GM12864 (cell line): Measurements from ENCODE around the gene RNF182.

Experiments
- DNase-seq: peaks from one replicate; pipeline ENCODE4 v3.0.0-alpha.2; 2011; ENCODE audit warnings: low read depth
- H3K4me3 ChIP-seq: 2 replicates; pipeline ENCODE4 v1.5.1; 2011; ENCODE audit warnings: mild to moderate bottlenecking, low read depth, low read length, control low read depth
- TF ChIP-seq, protein P1 (sequence below): IDR thresholded peaks from 2 replicates; pipeline ENCODE4 v1.5.1; 2011; ENCODE audit warnings: low read depth, mild to moderate bottlenecking, moderate library complexity, low read length, control low read depth, inconsistent platforms; ENCODE audit errors: missing control alignments

The RNF182 gene

GRCh38 chr6:13941902-13942301 lies 17.1 kb downstream of the RNF182 start:
- TF ChIP-seq, protein P1, sequence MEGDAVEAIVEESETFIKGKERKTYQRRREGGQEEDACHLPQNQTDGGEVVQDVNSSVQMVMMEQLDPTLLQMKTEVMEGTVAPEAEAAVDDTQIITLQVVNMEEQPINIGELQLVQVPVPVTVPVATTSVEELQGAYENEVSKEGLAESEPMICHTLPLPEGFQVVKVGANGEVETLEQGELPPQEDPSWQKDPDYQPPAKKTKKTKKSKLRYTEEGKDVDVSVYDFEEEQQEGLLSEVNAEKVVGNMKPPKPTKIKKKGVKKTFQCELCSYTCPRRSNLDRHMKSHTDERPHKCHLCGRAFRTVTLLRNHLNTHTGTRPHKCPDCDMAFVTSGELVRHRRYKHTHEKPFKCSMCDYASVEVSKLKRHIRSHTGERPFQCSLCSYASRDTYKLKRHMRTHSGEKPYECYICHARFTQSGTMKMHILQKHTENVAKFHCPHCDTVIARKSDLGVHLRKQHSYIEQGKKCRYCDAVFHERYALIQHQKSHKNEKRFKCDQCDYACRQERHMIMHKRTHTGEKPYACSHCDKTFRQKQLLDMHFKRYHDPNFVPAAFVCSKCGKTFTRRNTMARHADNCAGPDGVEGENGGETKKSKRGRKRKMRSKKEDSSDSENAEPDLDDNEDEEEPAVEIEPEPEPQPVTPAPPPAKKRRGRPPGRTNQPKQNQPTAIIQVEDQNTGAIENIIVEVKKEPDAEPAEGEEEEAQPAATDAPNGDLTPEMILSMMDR: no peak

GRCh38 chr6:13943943-13944342 lies 19.2 kb downstream of the RNF182 start:
- no peak for DNase-seq
- H3K4me3 ChIP-seq: no peak overlapping the region
- TF ChIP-seq, protein P1: no peak

More at GRCh38 chr6:13941902-13942301, 17.1 kb downstream of the RNF182 start:
- H3K4me3 ChIP-seq: no peak overlapping the region
- no peak for DNase-seq

DNA sequence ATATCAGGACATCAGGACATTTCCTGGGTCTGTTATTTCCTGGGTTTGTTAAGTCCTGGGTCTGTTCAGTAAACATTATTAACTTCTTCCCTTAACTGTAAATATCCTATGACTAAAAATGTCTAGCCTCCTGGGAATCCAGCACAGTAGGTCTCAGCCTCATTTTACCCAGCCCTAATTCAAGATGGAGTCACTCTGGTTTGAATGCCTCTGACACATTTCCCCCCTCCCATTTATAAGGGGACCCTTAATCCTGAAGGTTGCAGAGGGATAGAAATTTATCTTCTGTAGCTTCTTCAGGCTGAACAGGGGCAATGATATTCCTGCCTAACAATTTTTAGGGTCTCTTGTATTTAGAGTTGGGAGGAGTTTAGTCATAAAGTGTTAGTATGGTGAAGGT lies 21.8 kb downstream of the RNF182 start:
- no peak overlapping the region for H3K4me3 ChIP-seq
- TF ChIP-seq, protein P1: no peak
- DNase-seq: no peak

- TF ChIP-seq, protein P1: no peak
- no peak for DNase-seq
- H3K4me3 ChIP-seq: no peak overlapping the region
Measured at GRCh38 chr6:13947611-13948178, 22.9 kb downstream of the RNF182 start.

- no peak for DNase-seq
- no peak overlapping the region for H3K4me3 ChIP-seq
- TF ChIP-seq, protein P1: no peak
Measured at GRCh38 chr6:13952101-13952500, 27.3 kb downstream of the RNF182 start.

DNA sequence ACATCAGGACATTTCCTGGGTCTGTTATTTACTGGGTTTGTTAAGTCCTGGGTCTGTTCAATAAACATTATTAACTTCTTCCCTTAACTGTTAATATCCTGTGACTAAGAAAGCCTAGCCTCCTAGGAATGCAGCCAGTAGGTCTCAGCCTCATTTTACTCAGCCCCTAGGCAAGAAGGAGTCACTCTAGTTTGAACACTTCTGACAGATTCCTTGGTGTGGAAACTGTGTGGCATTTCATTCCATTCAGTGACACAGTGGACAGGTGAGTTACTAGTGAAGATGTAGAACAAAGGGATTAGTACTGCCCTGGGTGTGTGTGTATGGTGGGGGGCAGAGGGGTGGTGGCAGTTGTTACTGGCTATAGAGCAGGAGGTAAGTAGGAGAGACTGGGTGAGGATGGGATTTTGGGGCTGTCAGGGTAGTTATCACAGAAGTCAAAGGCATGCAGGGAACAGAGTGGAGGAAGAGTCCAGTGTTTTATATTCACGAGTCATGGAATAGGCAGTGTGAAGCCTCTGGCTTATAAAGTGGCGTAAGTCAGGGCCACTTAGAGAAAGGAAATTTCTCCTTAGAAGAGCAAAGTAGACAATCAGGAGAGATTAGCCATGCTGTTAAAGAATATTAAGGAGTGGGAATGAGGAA lies 28.4 kb downstream of the RNF182 start:
- H3K4me3 ChIP-seq: no peak overlapping the region
- TF ChIP-seq, protein P1: no peak
- DNase-seq: no peak

GRCh38 chr6:13965582-13966127 lies 40.9 kb downstream of the RNF182 start:
- H3K4me3 ChIP-seq: no peak overlapping the region
- DNase-seq: no peak
- TF ChIP-seq, protein P1: no peak
